Measurements from ENCODE around the gene CCNY. TPM values are rescaled to one million over a fixed set of nuclear protein-coding genes. Genes with fewer than 3 reads are reported as not detected.

CCNY gene
- total and polyA plus RNA-seq, 2 donors (not counting 1 experiment from before 2014, with no cell fraction given), result 34.1 to 64.9 TPM

- no peak overlapping the region for H3K4me3 ChIP-seq (ENCODE audit: control extremely low read depth in 1 of 5, extremely low read depth in 1 of 5, insufficient read depth in 1 of 5, low read depth in 2 of 5, low read length in 4 of 5)
- no peaks in the 10 kb centered on the region for H3K27me3 ChIP-seq (replicated peaks in 1 of 4; ENCODE audit: control extremely low read depth in 1 of 4, control insufficient read depth in 3 of 4, insufficient read depth in 4 of 4, low read length in 3 of 4)
- no peak overlapping the region for H3K27ac Mint-ChIP-seq
- DNase-seq (no peak), ATAC-seq (ENCODE audit: low read depth) (no peak)
- peaks cover 17 to 20% of the 10 kb centered on the region in 2 donors for H3K4me1 ChIP-seq (ENCODE audit: control insufficient read depth in 2 of 2, insufficient read depth in 2 of 2, low read length in 2 of 2)
- intact Hi-C loops (cut with micrococcal nuclease), result no loop called here
- H2AFZ ChIP-seq (ENCODE audit: insufficient read depth, low read depth, low read length, poor library complexity, severe bottlenecking), result no peak overlapping the region
- no peak overlapping the region for H3K9ac ChIP-seq (ENCODE audit: low read length)
- CTCF ChIA-PET, result no interaction called here
- no peak overlapping the region for H3K4me3 Mint-ChIP-seq
- POLR2A ChIA-PET, result no interaction called here
- peaks cover 24% of the 10 kb centered on the region for H3K79me2 ChIP-seq (ENCODE audit: control insufficient read depth, insufficient read depth, low read length)
- no peak overlapping the region for H3K4me2 ChIP-seq (replicated peaks; ENCODE audit: low read depth, low read length, poor library complexity, severe bottlenecking)
- H3K4me1 Mint-ChIP-seq, result peaks cover 23% of the 10 kb centered on the region
- H3K27me3 Mint-ChIP-seq, result no peaks in the 10 kb centered on the region
- no peak overlapping the region for H3K27ac ChIP-seq (ENCODE audit: low read length in 2 of 2)
- H4K20me1 ChIP-seq (ENCODE audit: control insufficient read depth, insufficient read depth, low read length, poor library complexity, severe bottlenecking), result peaks cover 7% of the 10 kb centered on the region
- WGBS (ENCODE audit: insufficient coverage), result 92% methylated on average over 3 of the region's 9 CpGs
- TF ChIP-seq CTCF (IDR thresholded peaks at IDR 0.05) (no peak), EZH2 (IDR thresholded peaks at IDR 0.05; ENCODE audit: borderline replicate concordance, insufficient read depth, low read depth, low read length, poor library complexity, severe bottlenecking) (no peak)
- peaks cover 13 to 22% of the 10 kb centered on the region in 2 experiments for H3K36me3 ChIP-seq (replicated peaks in 1 of 2; ENCODE audit: control extremely low read depth in 1 of 2, control insufficient read depth in 1 of 2, extremely low read depth in 1 of 2, insufficient read depth in 2 of 2, low read length in 1 of 2)
- H3K9me3 Mint-ChIP-seq (ENCODE audit: insufficient read depth), result no peaks in the 10 kb centered on the region
- no peaks in the 10 kb centered on the region for H3K9me3 ChIP-seq (ENCODE audit: control extremely low read depth in 1 of 3, control insufficient read depth in 2 of 3, insufficient read depth in 1 of 3, low read length in 2 of 3)
Observed at GRCh38 chr10:35526746-35527145, 190.4 kb downstream of the CCNY start.

GRCh38 chr10:35532141-35532540, 195.8 kb downstream of the CCNY start:
- no peak overlapping the region for H3K27ac ChIP-seq (ENCODE audit: low read length in 2 of 2)
- no peak overlapping the region for H2AFZ ChIP-seq (ENCODE audit: insufficient read depth, low read depth, low read length, poor library complexity, severe bottlenecking)
- 92% methylated on average over 3 of the region's 5 CpGs for WGBS (ENCODE audit: insufficient coverage)
- H3K4me3 ChIP-seq (ENCODE audit: control extremely low read depth in 1 of 5, extremely low read depth in 1 of 5, insufficient read depth in 1 of 5, low read depth in 2 of 5, low read length in 4 of 5), result no peak overlapping the region
- H3K79me2 ChIP-seq (ENCODE audit: control insufficient read depth, insufficient read depth, low read length), result peaks cover 10% of the 10 kb centered on the region
- Mint-ChIP-seq H3K9me3 (ENCODE audit: insufficient read depth) (peaks cover 7% of the 10 kb centered on the region), H3K27ac (no peak overlapping the region), H3K4me3 (no peak overlapping the region), H3K4me1 (no peaks in the 10 kb centered on the region), H3K27me3 (no peaks in the 10 kb centered on the region)
- no peaks in the 10 kb centered on the region for H3K4me1 ChIP-seq (ENCODE audit: control insufficient read depth in 2 of 2, insufficient read depth in 2 of 2, low read length in 2 of 2)
- ChIA-PET POLR2A (no interaction called here), CTCF (no interaction called here)
- intact Hi-C loops (cut with micrococcal nuclease), result no loop called here
- H4K20me1 ChIP-seq (ENCODE audit: control insufficient read depth, insufficient read depth, low read length, poor library complexity, severe bottlenecking), result no peaks in the 10 kb centered on the region
- H3K9ac ChIP-seq (ENCODE audit: low read length), result no peak overlapping the region
- no peaks in the 10 kb centered on the region for H3K27me3 ChIP-seq (replicated peaks in 1 of 4; ENCODE audit: control extremely low read depth in 1 of 4, control insufficient read depth in 3 of 4, insufficient read depth in 4 of 4, low read length in 3 of 4)
- H3K9me3 ChIP-seq (ENCODE audit: control extremely low read depth in 1 of 3, control insufficient read depth in 2 of 3, insufficient read depth in 1 of 3, low read length in 2 of 3), result peaks cover 0 to 17% (median 14%) of the 10 kb centered on the region in 3 donors
- no peak overlapping the region for H3K4me2 ChIP-seq (replicated peaks; ENCODE audit: low read depth, low read length, poor library complexity, severe bottlenecking)
- ATAC-seq (ENCODE audit: low read depth), result no peak
- no peak for TF ChIP-seq EZH2 (IDR thresholded peaks at IDR 0.05; ENCODE audit: borderline replicate concordance, insufficient read depth, low read depth, low read length, poor library complexity, severe bottlenecking)
- no peak for TF ChIP-seq CTCF (IDR thresholded peaks at IDR 0.05)
- H3K36me3 ChIP-seq (replicated peaks in 1 of 2; ENCODE audit: control extremely low read depth in 1 of 2, control insufficient read depth in 1 of 2, extremely low read depth in 1 of 2, insufficient read depth in 2 of 2, low read length in 1 of 2), result peaks cover 18 to 59% of the 10 kb centered on the region in 2 experiments
- DNase-seq, result no peak
